Activated CD8-positive, alpha-beta memory T cell treated with anti-CD3 and anti-CD28 coated beads for 1 hour (primary cell): ENCODE measurements around the gene TSC2.

ENCODE experiments used
- DNase-seq, 2 donors: peaks; one replicate each; pipeline ENCODE4 v3.0.0-alpha.2; 2020; ENCODE audit warnings: low read depth in 1 of 2; ENCODE audit errors: extremely low read depth in 1 of 2

The TSC2 gene

GRCh38 chr16:2066139-2066538 lies 18.4 kb downstream of the TSC2 start:
- DNase-seq, result no peak

DNA sequence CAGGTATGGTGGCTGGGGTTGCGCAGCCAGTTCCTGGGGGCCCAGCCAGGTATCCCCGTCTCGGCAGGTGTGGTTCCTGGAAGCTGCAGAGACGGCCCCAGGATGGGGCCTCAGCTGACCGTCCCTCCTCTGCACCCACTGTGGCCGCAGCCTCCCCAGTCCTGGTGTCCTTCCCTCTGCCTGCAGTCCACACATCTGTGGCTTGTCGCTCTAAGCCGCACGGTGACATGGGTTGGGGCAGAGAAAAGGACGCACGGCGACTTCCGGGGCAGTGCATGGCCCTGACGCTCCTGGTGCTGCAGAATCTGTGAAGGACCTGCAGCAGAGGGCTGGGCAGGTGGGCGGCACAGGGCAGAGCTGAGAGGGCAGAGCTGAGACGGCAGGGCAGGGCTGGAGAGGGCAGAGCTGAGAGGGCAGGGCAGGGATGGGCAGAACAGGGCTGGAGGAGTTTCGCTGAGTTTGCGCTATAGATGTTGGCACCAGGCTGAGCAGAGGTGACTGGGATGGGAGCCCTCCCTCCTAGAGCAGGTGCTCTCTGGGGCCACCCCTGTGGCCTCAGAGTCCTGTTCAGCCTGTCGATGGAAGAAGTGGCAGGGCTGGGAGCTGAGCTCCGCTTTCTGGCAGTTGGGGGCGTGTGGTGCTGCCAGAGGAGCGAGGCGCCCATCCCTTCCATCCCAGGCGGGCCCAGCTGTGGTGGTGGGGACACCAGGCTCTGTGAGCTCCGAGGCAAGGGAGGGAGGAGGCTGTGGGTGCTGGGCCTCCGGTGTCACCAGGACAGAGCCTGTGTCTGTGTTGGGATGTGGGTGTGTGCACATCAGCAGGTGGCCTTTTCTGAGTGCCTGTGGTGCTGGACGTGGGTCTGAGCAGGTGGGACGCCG lies 23.0 kb downstream of the TSC2 start:
- no peak for DNase-seq

DNA sequence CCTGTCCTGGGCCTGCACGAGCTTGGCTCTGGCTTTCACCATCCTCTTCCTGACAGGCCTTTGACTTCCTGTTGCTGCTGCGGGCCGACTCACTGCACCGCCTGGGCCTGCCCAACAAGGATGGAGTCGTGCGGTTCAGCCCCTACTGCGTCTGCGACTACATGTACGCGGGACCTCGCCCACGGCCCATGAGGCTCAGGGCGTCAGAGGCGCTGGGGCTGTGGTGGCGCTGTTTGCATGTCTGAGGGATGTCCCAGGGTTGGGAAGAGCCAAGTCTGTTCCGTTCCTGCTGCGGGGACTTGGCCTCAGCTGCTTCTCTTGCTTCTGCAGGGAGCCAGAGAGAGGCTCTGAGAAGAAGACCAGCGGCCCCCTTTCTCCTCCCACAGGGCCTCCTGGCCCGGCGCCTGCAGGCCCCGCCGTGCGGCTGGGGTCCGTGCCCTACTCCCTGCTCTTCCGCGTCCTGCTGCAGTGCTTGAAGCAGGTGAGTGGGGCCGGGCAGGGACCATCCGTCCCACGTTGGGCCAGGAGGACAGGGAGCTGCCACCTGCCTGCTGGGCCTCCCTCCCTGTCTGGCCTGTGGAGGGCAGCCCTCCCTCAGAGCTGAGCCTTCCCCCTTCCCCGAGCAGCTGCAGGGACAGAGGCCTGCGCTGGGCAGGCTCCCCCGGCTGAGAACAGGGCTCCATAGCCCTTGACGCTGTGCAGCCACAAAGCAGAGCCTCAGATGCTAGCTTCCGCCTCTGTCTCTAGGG lies 23.8 kb downstream of the TSC2 start:
- DNase-seq, result no peak

DNA sequence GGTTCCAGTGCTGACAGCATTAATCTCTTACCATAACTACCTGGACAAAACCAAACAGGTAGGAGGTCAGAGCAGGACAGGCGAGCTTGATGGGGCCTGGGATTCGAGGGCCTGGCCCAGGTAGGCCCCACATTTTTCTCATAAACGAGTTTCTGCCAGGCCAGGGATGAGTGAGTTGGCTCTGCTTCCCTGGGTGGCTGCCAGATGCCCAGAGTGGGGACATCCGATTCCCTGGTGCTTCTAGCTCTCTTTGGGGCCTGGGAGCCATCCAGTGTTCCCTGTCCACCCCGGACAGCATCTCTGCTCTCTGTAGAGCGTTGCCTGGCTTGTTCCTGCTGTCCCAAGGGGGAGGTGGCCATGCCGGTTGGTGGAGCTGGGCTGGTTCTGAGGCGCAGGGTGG lies 25.1 kb downstream of the TSC2 start:
- no peak for DNase-seq

- DNase-seq, result no peak
Observed at GRCh38 chr16:2074071-2074470, 26.3 kb downstream of the TSC2 start.

GRCh38 chr16:2075631-2076030 lies 27.8 kb downstream of the TSC2 start:
- DNase-seq, result no peak

GRCh38 chr16:2076072-2076865 lies 28.5 kb downstream of the TSC2 start:
- DNase-seq, result no peak

- DNase-seq, result no peak
Observed at GRCh38 chr16:2077016-2077415, 29.2 kb downstream of the TSC2 start.

GRCh38 chr16:2077696-2078095 lies 29.9 kb downstream of the TSC2 start:
- no peak for DNase-seq

DNA sequence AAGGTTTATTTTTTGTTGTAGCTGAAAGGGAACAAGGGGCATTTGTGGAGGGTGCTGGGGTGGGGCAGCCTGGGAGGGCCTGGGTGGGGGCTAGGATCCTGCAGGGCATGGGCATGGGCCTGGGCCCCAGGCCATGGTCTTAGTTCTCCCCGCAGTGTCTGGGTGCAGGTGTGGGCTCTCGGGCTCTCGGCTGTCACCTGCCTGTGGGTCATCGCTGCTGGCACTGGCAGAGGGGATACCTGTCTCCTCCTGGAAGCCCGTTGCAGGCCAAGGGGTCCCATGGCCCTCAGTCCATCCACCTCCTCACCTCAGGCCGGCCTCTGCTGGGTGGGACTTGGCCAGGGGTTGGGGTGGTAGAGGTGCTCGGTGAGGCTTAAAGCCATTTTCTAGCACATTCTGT lies 30.3 kb downstream of the TSC2 start:
- DNase-seq, result no peak

DNA sequence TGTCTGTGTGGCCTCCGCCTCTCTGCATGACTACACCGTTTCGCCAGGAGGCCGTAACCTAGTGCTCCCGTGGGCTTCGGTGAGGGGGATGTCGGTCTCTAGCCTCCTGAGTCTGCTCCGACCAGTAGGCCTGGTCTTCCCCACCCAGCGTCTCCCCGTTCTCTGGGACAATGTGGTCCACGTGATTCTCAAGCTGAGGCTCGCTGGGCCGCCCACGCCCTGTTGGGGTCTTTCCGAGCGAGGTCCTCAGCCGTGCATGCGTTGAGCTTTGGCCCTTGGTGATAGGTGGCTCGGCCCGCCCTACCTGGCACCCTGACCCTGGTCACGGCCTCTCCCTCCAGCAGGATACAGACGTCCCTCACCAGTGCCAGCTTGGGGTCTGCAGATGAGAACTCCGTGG lies 30.9 kb downstream of the TSC2 start:
- DNase-seq, result no peak

GRCh38 chr16:2079311-2079800 lies 31.6 kb downstream of the TSC2 start:
- no peak for DNase-seq

- DNase-seq, result no peak
Observed at GRCh38 chr16:2079991-2080390, 32.2 kb downstream of the TSC2 start.

- no peak for DNase-seq
Observed at GRCh38 chr16:2081201-2082084, 33.7 kb downstream of the TSC2 start.

GRCh38 chr16:2082171-2082982 lies 34.6 kb downstream of the TSC2 start:
- no peak for DNase-seq

DNA sequence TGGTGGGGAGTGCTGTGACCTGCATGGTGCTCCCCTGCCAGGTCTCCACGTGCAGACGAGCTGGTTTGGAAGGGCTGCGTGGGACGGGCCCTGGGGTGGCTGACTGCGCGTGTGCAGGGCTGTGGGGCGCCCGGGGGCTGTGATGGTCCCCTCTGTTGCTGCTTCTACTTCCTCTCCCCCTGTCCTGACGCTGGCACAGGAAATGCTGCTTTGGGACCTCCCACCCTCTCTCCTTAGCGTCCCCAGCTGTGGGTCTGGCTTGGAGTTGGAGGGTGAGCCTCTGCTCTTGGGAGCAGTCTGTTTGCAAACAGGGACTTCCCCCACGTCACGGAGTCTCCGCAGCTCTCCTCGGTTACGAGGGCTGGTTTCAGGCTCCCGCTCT lies 35.2 kb downstream of the TSC2 start:
- DNase-seq, result no peak

- DNase-seq, result no peak
Observed at GRCh38 chr16:2083409-2083808, 35.6 kb downstream of the TSC2 start.

- no peak for DNase-seq
Observed at GRCh38 chr16:2083876-2084780, 36.3 kb downstream of the TSC2 start.
